K562 treated with DMSO at 1 percent for 24 hours (cell line): ENCODE data around the gene MTAP. TPM values are rescaled to one million over a fixed set of nuclear protein-coding genes. Genes with fewer than 3 reads are reported as not detected.

Experiments used
- total RNA-seq: library from RNA; unstranded; fragments of 300-600 nt; gene quantifications from 2 replicates; pipeline ENCODE4 v1.2.3, GENCODE V29; 2022; ENCODE audit warnings: low read depth; ENCODE audit not compliant: insufficient read depth

MTAP gene
- not detected in 2 replicates for total RNA-seq

GRCh38 chr9:21802418-21803000, at the start of gene MTAP:
Gene MTAP, plus strand, starts transcription at chr9:21802636. Its CDS starts 113 bp downstream, at chr9:21802749.

Other genes with a start within 250 kb of the MTAP start
- not detected in 2 replicates for gene CDKN2A, start 191.8 kb downstream of the MTAP start, total RNA-seq
- not detected in 2 replicates for gene CDKN2B-AS1, start 192.2 kb downstream of the MTAP start, total RNA-seq
- gene CDKN2B, start 206.7 kb downstream of the MTAP start, total RNA-seq, result not detected in 2 replicates